Erythroblast (primary cell): ENCODE results near the gene ERBB4.
"Not testable (repeated sequence)": the region's sequence is repeated elsewhere in the genome, so short reads cannot be mapped to it uniquely, and the experiment has no call there.

Experiments
- DNase-seq, 2 experiments: peaks; one replicate each; lab custom pipeline; 2025; lab: John Stamatoyannopoulos, UW
- GATA1 ChIP-seq: IDR thresholded peaks from 2 replicates; pipeline ENCODE4 v1.6.1; 2011; ENCODE audit warnings: low read depth, mild to moderate bottlenecking, control low read depth, low read length, moderate library complexity
- POLR2A ChIP-seq: IDR thresholded peaks from 2 replicates; pipeline ENCODE4 v1.6.1; 2011; ENCODE audit warnings: mild to moderate bottlenecking, low read length

ERBB4 gene

GRCh38 chr2:212505586-212505985, 33.0 kb downstream of the ERBB4 start:
- TF ChIP-seq GATA1 (no peak), POLR2A (no peak)
- DNase-seq = no peak

GRCh38 chr2:212495046-212495445, 43.6 kb downstream of the ERBB4 start:
- TF ChIP-seq POLR2A (no peak), GATA1 (no peak)
- DNase-seq = no peak

DNA sequence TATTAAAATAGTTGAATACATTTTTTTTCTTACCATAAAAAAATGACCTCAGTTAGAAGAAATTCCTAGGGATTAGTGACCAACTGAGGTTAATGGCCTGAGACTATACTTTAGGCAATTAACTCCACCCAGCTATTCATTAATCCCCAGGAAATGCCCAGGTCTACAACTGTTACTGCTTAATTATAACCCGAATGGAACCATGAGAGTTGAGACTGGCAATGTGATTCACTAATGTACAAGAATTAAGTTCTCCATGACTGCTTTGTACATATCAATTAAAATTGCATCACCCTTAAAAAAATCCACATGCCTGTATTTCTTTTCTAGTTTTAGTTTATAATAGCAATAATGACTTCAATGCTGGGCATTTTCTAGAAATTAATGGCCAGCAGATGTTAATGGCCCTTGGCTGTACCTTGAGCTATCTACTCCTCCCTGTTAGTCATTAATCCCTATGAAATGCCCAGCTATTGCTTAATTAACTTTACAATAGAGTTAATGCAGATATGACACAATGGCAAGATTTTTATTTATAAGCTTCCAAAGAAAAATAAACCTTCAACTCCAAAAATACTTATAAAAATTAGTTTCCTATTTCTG, 44.1 kb downstream of the ERBB4 start:
- DNase-seq = no peak
- no peak for TF ChIP-seq GATA1

DNA sequence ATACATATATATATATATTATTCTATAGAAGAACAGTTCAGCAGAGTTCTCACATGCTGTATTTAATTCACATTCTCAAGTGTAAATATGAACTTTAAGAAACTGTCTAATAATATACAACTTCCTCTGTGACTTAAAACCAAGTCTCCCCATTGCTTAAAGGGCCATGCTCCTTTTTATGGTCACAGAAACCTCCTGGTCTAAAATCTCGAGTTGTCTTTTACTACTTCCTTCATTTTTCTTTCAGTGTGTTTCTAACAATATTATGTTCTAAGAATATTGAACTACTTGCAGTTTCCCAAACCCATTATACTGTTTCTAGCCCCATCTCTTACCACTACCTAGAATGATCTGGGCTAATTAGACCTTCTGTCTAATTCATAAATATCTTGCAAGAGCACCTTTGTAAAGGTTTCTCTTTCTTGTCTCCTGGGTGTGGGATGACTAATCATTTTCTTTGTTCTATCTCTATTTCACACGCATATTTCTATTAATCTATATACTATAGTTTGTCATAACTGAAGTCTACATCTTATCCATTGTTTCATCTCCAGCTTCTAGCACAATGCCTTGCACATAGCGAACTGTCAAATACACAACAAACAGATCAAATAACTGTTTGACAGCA, 48.8 kb downstream of the ERBB4 start:
- no peak for TF ChIP-seq GATA1
- TF ChIP-seq POLR2A = no peak
- no peak for DNase-seq

GRCh38 chr2:212488611-212489010, 50.0 kb downstream of the ERBB4 start:
- TF ChIP-seq GATA1 (no peak), POLR2A (no peak)
- no peak for DNase-seq

- no peak for DNase-seq
Observed at GRCh38 chr2:212484563-212485080, 54.0 kb downstream of the ERBB4 start.

GRCh38 chr2:212480447-212480846, 58.2 kb downstream of the ERBB4 start:
- no peak for TF ChIP-seq GATA1
- TF ChIP-seq POLR2A = no peak
- no peak for DNase-seq

More at GRCh38 chr2:212484563-212485080, 54.0 kb downstream of the ERBB4 start:
- TF ChIP-seq GATA1 (no peak), POLR2A (no peak)

- DNase-seq = no peak
- TF ChIP-seq POLR2A (no peak), GATA1 (no peak)
Observed at GRCh38 chr2:212477571-212477970, 61.0 kb downstream of the ERBB4 start.

GRCh38 chr2:212473211-212473610, 65.4 kb downstream of the ERBB4 start:
- TF ChIP-seq POLR2A = no peak
- TF ChIP-seq GATA1 = no peak
- DNase-seq = no peak

- not testable (repeated sequence) for DNase-seq
Observed at GRCh38 chr2:212467551-212467950, 71.1 kb downstream of the ERBB4 start.

GRCh38 chr2:212465456-212465855, 73.1 kb downstream of the ERBB4 start:
- TF ChIP-seq GATA1 (no peak), POLR2A (no peak)
- DNase-seq = no peak

DNA sequence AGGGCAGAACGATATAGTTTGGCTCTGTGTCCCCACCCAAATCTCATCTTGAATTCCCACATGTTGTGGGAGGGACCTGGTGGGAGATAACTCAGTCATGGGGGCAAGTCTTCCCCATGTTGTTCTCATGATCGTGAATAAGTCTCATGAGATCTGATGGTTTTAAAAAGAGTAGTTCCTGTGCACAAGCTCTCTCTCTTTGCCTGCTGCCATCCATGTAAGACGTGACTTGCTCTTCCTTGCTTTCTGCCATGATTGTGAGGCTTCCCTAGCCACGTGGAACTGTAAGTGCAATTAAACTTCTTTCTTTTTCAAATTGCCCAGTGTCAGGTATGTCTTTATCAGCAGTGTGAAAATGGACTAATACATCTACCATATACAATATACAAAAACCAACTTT, 76.9 kb downstream of the ERBB4 start:
- DNase-seq = not testable (repeated sequence)

DNA sequence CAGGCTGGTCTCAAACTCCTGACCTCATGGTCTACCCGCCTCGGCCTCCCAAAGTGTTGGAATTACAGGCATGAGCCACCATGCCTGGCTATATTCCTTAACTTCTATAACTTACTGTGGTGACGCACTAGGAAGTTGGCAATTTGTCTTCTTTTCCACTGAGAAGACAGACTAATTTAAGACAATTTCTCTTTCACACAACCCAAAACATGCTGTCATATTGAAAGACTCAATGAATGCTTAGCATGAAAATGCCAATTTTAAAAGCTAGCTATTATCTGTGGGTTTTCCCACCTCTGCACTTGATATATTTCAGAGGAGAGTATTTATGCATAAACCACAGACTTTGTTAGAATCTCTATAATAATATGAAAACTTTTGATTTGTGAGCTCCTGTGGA, 84.5 kb downstream of the ERBB4 start:
- no peak for TF ChIP-seq GATA1
- TF ChIP-seq POLR2A = no peak
- no peak for DNase-seq

GRCh38 chr2:212451786-212452231, 86.8 kb downstream of the ERBB4 start:
- no peak for DNase-seq
- TF ChIP-seq POLR2A (no peak), GATA1 (no peak)

DNA sequence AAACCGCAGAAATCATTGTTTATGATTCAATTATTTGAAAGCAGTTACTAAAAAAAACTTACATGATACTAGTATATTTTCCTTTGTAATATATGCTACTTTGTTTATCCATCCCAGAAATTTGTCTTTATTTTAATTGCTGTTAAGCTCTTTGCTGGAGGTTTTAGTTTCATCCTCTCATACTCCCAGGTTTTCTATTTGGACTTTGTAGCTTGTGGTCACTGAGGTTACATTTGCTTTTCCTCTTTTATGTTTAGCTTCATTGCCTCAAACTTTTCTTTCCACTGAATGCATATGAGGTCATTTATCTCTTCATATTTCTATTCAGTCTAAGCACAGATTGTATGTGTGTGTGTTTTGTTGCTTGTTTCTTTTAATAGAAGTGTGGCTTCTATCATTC, 89.9 kb downstream of the ERBB4 start:
- no peak for DNase-seq
- no peak for TF ChIP-seq GATA1

DNA sequence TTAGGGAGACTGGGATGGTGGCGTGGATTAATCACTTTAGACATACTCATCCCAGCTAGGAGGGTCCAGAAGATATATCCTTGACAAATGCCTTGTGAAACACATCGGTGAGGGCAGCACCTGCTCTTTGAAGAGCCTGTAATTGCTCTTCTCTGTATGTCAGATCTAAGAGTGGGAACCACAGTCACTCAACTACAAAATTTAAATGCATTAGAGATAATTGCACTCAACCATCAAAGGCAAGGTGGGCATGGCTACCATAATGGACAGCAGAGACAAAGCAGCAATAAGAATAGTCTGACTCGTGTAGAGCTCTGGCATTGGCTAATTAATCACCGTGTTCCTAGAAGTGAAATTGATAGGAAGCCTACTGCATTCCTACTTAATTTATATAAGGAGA, 96.8 kb downstream of the ERBB4 start:
- no peak for TF ChIP-seq GATA1
- TF ChIP-seq POLR2A = no peak
- DNase-seq = no peak
